K562 (cell line): Measurements from ENCODE around the gene NPDC1. TPM values are rescaled to one million over a fixed set of nuclear protein-coding genes. Genes with fewer than 3 reads are reported as not detected.
A peak's percentile ranks its signal among the peaks of the same experiment; 100 is the strongest.

Source experiments
- FOXJ3 ChIP-seq: sonication (generic); formaldehyde crosslinking; IDR thresholded peaks from 2 replicates; pipeline ENCODE4 v1.4.0; 2020; ENCODE audit warnings: mild to moderate bottlenecking, missing genetic modification reagents
- KDM2B ChIP-seq: fragments of 250-450 bp; sonication (Bioruptor Pico); IDR thresholded peaks from 2 replicates; pipeline ENCODE4 v1.8.0; 2021; ENCODE audit warnings: mild to moderate bottlenecking, moderate library complexity
- SREBF2 ChIP-seq: sonication (generic); formaldehyde crosslinking; IDR thresholded peaks from 2 replicates; pipeline ENCODE4 v1.4.0; 2020; ENCODE audit warnings: mild to moderate bottlenecking, missing genetic modification reagents
- ZNF347 ChIP-seq: fragments of 450-650 bp; formaldehyde crosslinking; IDR thresholded peaks from 2 replicates; pipeline ENCODE4 v1.4.0; 2020; ENCODE audit warnings: low read depth, mild to moderate bottlenecking, moderate library complexity
- polyA plus RNA-seq, 8 experiments: library from polyadenylated mRNA; depleted of rRNA in 4 of 8; stranded (reverse) in 5 of 8; unstranded in 3 of 8; fragments of >200 nt; fragmentation: Nextera tagmentation in 2 of 8; fragmentation: Illumina TruSeq in 1 of 8; extraction: Ambion mirVana in 2 of 8; extraction: Trizol in 1 of 8; gene quantifications; 2 replicates each; pipeline versions ENCODE4 v1.2.1 to v1.2.3, GENCODE V29; 2011 to 2014; ENCODE audit warnings: inconsistent platforms in 1 of 8, missing spikeins in 1 of 8
- total RNA-seq, 7 experiments: library from RNA; depleted of rRNA in 6 of 7; stranded (reverse); fragments of >200 nt in 6 of 7; fragmentation: Illumina TruSeq in 2 of 7; extraction: Trizol in 2 of 7; gene quantifications; 2 replicates each; pipeline versions ENCODE4 v1.2.1 to v1.2.3, GENCODE V29; 2011 to 2021; ENCODE audit warnings: low replicate concordance in 1 of 7
- TF ChIP-seq, protein P1 (sequence below): fragments of 450-650 bp; IDR thresholded peaks from 2 replicates; pipeline ENCODE4 v1.6.1; 2016; ENCODE audit warnings: mild to moderate bottlenecking, moderate library complexity
- TF ChIP-seq, protein P2 (sequence below): fragments of 250-450 bp; sonication (Bioruptor Pico); IDR thresholded peaks from 2 replicates; pipeline ENCODE4 v1.5.0; 2021
- TF ChIP-seq, protein P3 (sequence below): sonication (generic); formaldehyde crosslinking; IDR thresholded peaks from 2 replicates; pipeline ENCODE4 v1.8.1; 2023; ENCODE audit warnings: missing genetic modification reagents, mild to moderate bottlenecking, borderline replicate concordance
- TF ChIP-seq, protein P4 (sequence below): conservative IDR thresholded peaks from 2 replicates; pipeline ENCODE4 v1.6.1; 2011; ENCODE audit warnings: low read depth, mild to moderate bottlenecking, low read length; ENCODE audit not compliant: control insufficient read depth

NPDC1 gene
- total and polyA plus RNA-seq, 9 of the 15 experiments (the other 6 are each of a cell fraction or from before 2014, with no cell fraction given) = 0.06 to 2.1 (median 0.53) TPM; not detected in 3

DNA sequence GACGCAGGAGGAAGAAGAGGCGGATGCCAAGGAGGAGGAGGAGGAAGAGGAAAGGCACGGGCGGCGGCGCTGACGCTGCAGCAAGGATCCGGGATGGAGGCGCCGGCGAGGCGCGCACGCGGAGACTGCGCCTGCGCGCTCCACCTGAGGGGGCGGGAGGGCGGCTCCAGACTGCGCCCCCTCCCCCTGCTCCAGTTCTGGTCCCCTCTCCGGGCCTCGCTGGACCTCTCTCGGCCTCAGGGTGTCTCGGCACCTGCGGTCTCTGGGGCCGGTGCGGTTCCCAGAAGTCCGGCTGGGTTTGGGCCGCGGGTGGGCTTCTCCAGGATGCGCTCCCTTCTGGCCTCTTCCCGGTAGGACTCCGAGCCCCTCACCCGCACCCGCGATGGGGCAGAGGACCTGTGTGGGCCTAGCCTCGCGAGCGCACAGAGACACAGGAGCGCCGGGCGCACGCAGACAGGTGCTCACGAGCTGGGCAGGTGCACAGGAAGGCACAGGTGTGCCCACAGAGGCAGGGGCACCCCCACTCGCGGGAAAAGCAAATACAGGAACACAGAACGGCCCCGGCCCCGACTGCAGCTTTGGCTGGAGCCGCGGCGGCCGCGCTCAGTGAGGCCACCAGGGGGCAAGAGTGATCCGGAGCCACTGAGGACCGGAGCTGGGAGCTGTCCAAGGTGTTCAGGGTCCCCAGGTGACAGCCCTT lies at the start of gene NPDC1 (continued):
- TF ChIP-seq, protein P1, sequence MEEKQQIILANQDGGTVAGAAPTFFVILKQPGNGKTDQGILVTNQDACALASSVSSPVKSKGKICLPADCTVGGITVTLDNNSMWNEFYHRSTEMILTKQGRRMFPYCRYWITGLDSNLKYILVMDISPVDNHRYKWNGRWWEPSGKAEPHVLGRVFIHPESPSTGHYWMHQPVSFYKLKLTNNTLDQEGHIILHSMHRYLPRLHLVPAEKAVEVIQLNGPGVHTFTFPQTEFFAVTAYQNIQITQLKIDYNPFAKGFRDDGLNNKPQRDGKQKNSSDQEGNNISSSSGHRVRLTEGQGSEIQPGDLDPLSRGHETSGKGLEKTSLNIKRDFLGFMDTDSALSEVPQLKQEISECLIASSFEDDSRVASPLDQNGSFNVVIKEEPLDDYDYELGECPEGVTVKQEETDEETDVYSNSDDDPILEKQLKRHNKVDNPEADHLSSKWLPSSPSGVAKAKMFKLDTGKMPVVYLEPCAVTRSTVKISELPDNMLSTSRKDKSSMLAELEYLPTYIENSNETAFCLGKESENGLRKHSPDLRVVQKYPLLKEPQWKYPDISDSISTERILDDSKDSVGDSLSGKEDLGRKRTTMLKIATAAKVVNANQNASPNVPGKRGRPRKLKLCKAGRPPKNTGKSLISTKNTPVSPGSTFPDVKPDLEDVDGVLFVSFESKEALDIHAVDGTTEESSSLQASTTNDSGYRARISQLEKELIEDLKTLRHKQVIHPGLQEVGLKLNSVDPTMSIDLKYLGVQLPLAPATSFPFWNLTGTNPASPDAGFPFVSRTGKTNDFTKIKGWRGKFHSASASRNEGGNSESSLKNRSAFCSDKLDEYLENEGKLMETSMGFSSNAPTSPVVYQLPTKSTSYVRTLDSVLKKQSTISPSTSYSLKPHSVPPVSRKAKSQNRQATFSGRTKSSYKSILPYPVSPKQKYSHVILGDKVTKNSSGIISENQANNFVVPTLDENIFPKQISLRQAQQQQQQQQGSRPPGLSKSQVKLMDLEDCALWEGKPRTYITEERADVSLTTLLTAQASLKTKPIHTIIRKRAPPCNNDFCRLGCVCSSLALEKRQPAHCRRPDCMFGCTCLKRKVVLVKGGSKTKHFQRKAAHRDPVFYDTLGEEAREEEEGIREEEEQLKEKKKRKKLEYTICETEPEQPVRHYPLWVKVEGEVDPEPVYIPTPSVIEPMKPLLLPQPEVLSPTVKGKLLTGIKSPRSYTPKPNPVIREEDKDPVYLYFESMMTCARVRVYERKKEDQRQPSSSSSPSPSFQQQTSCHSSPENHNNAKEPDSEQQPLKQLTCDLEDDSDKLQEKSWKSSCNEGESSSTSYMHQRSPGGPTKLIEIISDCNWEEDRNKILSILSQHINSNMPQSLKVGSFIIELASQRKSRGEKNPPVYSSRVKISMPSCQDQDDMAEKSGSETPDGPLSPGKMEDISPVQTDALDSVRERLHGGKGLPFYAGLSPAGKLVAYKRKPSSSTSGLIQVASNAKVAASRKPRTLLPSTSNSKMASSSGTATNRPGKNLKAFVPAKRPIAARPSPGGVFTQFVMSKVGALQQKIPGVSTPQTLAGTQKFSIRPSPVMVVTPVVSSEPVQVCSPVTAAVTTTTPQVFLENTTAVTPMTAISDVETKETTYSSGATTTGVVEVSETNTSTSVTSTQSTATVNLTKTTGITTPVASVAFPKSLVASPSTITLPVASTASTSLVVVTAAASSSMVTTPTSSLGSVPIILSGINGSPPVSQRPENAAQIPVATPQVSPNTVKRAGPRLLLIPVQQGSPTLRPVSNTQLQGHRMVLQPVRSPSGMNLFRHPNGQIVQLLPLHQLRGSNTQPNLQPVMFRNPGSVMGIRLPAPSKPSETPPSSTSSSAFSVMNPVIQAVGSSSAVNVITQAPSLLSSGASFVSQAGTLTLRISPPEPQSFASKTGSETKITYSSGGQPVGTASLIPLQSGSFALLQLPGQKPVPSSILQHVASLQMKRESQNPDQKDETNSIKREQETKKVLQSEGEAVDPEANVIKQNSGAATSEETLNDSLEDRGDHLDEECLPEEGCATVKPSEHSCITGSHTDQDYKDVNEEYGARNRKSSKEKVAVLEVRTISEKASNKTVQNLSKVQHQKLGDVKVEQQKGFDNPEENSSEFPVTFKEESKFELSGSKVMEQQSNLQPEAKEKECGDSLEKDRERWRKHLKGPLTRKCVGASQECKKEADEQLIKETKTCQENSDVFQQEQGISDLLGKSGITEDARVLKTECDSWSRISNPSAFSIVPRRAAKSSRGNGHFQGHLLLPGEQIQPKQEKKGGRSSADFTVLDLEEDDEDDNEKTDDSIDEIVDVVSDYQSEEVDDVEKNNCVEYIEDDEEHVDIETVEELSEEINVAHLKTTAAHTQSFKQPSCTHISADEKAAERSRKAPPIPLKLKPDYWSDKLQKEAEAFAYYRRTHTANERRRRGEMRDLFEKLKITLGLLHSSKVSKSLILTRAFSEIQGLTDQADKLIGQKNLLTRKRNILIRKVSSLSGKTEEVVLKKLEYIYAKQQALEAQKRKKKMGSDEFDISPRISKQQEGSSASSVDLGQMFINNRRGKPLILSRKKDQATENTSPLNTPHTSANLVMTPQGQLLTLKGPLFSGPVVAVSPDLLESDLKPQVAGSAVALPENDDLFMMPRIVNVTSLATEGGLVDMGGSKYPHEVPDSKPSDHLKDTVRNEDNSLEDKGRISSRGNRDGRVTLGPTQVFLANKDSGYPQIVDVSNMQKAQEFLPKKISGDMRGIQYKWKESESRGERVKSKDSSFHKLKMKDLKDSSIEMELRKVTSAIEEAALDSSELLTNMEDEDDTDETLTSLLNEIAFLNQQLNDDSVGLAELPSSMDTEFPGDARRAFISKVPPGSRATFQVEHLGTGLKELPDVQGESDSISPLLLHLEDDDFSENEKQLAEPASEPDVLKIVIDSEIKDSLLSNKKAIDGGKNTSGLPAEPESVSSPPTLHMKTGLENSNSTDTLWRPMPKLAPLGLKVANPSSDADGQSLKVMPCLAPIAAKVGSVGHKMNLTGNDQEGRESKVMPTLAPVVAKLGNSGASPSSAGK = no peak
- TF ChIP-seq FOXJ3 (CRISPR knock-in tag) (no peak), KDM2B (CRISPR knock-in tag) (no peak), ZNF347 (CRISPR knock-in tag) (no peak), SREBF2 (CRISPR knock-in tag) (no peak)
- TF ChIP-seq, protein P2, sequence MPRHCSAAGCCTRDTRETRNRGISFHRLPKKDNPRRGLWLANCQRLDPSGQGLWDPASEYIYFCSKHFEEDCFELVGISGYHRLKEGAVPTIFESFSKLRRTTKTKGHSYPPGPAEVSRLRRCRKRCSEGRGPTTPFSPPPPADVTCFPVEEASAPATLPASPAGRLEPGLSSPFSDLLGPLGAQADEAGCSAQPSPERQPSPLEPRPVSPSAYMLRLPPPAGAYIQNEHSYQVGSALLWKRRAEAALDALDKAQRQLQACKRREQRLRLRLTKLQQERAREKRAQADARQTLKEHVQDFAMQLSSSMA (CRISPR knock-in tag) = no peak
- TF ChIP-seq, protein P3, sequence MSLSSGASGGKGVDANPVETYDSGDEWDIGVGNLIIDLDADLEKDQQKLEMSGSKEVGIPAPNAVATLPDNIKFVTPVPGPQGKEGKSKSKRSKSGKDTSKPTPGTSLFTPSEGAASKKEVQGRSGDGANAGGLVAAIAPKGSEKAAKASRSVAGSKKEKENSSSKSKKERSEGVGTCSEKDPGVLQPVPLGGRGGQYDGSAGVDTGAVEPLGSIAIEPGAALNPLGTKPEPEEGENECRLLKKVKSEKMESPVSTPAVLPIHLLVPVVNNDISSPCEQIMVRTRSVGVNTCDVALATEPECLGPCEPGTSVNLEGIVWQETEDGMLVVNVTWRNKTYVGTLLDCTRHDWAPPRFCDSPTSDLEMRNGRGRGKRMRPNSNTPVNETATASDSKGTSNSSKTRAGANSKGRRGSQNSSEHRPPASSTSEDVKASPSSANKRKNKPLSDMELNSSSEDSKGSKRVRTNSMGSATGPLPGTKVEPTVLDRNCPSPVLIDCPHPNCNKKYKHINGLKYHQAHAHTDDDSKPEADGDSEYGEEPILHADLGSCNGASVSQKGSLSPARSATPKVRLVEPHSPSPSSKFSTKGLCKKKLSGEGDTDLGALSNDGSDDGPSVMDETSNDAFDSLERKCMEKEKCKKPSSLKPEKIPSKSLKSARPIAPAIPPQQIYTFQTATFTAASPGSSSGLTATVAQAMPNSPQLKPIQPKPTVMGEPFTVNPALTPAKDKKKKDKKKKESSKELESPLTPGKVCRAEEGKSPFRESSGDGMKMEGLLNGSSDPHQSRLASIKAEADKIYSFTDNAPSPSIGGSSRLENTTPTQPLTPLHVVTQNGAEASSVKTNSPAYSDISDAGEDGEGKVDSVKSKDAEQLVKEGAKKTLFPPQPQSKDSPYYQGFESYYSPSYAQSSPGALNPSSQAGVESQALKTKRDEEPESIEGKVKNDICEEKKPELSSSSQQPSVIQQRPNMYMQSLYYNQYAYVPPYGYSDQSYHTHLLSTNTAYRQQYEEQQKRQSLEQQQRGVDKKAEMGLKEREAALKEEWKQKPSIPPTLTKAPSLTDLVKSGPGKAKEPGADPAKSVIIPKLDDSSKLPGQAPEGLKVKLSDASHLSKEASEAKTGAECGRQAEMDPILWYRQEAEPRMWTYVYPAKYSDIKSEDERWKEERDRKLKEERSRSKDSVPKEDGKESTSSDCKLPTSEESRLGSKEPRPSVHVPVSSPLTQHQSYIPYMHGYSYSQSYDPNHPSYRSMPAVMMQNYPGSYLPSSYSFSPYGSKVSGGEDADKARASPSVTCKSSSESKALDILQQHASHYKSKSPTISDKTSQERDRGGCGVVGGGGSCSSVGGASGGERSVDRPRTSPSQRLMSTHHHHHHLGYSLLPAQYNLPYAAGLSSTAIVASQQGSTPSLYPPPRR (CRISPR knock-in tag) = no peak
- TF ChIP-seq, protein P4, sequence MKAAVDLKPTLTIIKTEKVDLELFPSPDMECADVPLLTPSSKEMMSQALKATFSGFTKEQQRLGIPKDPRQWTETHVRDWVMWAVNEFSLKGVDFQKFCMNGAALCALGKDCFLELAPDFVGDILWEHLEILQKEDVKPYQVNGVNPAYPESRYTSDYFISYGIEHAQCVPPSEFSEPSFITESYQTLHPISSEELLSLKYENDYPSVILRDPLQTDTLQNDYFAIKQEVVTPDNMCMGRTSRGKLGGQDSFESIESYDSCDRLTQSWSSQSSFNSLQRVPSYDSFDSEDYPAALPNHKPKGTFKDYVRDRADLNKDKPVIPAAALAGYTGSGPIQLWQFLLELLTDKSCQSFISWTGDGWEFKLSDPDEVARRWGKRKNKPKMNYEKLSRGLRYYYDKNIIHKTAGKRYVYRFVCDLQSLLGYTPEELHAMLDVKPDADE = 0 out of 2 replicates have a peak, but pooled peaks have one; percentile 40
